Hippocampal formation (tissue), 2 donors: Measurements from ENCODE around the gene TENM4.
"Not testable (repeated sequence)": the region's sequence is repeated elsewhere in the genome, so short reads cannot be mapped to it uniquely, and the experiment has no call there.

Experiments used
- DNase-seq, 2 donors: peaks; one replicate each; lab custom pipeline; 2025; lab: John Stamatoyannopoulos, UW

TENM4 gene

GRCh38 chr11:79022265-79022664 is 418.6 kb downstream of the TENM4 start:
- no peak for DNase-seq

DNA sequence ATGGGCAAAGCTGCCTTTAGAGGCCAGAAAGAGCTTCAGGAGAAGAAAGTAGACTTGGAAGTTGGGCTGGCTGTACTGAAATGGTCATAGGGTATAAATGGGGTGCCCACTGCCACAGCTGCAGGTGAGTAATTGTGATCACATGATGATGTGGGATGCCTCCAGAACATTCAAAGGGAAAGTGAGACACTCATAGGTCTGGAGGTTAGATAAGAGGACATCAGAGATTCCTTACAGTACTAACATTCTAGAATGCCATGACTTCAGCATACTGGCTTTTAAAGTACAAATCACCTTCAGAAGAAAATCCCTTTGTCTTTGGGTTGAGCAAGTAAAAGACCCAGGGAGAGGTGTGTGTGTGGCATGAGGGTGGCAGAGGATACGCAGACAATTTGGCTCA is 419.2 kb downstream of the TENM4 start:
- DNase-seq, result no peak

DNA sequence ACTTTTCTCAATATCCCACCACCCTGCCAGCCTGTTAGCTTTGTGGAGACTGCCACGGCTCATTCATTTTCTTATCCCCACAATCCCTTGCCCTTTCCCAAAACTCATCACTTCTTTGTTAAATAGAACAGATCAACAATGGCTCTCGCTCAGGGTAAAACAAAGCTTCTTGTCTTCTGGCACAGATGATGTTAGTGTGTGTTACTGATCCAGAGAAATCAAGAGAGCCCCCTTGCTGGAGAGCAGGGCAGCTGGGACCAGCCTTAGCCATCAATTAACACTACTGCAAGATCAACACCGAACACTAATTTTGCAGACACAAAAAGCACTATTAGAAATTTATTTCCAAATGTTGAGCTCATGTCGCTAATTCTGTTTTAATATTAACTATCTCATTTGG is 420.9 kb downstream of the TENM4 start:
- DNase-seq, result peak; percentile 12 to 68

DNA sequence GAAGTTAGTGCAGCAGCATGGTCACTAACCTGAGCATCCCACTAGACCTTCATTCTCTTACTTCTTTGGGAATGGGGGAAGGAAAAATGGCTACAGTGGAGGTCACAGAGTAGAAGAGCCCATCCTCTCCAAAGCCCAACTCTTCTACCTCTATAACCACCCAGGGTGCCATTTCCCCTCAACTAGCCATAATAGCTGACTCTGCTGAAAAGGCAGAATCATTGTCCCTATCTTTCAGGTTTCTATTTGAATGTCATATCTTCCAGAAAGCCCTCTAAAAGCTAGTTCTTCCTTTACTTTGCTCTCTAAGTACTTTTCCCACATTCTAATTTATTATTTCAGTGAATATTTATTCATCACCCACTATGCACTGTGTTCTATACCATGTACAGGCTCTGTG is 421.6 kb downstream of the TENM4 start:
- no peak for DNase-seq

DNA sequence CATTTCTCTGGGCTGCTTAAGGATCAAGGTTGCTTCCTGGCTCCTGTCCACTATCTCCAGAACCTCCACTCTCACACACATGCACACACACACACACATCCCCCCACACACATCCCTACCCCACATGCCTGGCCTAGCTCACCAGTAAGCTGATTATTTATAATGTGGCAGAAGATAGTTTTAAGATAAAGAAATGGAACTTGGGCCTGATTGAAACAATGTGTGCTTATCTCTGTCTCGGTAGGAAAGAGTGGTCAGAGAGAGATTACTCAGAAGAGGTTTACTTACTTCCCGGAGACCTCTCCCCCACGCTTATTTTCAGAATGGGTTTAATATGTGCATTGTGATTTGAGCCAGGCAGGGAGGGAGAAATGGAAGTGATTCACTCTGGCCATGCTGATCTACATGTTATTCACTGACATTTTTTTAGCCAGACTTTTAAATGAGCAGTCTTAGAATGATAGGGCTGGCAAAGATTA is 422.4 kb downstream of the TENM4 start:
- DNase-seq, result no peak

DNA sequence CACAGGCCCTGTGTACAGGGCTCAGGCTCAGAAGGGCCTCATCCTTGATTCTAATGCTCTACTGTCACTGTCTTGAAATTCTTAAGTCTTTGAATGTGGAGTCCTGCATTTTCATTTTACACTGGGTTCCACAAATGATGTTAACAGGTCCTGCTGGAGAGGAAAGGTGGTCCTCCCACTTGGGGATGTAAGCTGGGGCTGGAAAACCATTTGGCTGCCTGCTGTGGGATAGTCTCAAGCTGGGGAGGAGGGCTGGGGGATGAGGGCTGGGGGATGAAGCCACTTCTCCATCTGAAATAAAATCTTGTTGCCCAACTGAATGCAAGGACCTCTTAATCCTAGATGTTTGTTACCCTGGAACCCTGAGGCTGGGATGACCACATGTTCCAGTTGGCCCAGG is 423.0 kb downstream of the TENM4 start:
- DNase-seq, result no peak

GRCh38 chr11:79013509-79013908 is 427.3 kb downstream of the TENM4 start:
- no peak for DNase-seq

DNA sequence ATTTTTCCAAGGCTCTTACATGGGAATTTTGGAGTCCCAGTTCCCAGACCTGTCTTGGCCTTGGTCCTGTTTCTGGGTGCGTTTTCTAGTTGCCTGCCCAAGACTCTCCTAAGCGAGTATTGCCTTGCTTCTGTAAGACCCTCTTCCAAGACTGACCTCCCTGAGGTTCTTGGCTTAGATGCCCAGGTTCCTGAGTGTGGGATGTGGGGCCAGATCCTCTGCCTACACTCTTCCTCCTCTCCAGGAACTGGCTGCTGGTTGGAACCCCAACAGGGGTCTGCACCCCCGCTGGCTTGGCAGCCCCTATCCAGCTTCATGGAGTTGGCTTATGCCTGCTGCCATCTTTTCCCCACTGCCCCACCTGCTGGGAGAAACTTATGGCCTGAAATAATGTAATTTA is 429.5 kb downstream of the TENM4 start:
- no peak for DNase-seq

GRCh38 chr11:79007771-79008402 is 432.9 kb downstream of the TENM4 start:
- DNase-seq, result no peak

DNA sequence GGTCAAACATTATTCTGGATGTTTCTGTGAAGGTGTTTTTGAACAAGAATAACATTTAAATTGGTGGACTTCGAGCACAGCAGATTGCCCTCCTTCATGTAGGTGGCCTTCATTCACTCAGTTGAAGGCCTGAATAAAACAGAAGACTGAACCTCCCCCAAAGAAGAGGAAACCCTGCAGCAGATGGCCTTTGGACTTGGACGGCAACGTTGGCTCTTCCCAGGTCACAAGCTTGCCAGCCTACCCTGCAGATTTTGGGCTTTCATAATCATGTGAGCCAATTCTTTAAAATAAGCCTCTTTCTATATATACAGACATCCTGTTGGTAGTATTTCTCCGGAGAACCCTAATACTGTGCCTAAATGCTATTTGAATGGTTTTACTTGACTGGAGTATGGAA is 434.0 kb downstream of the TENM4 start:
- no peak for DNase-seq

- no peak for DNase-seq
Observed at GRCh38 chr11:78996007-78996406, 444.8 kb downstream of the TENM4 start.

- DNase-seq, result no peak
Observed at GRCh38 chr11:78995171-78995570, 445.7 kb downstream of the TENM4 start.

DNA sequence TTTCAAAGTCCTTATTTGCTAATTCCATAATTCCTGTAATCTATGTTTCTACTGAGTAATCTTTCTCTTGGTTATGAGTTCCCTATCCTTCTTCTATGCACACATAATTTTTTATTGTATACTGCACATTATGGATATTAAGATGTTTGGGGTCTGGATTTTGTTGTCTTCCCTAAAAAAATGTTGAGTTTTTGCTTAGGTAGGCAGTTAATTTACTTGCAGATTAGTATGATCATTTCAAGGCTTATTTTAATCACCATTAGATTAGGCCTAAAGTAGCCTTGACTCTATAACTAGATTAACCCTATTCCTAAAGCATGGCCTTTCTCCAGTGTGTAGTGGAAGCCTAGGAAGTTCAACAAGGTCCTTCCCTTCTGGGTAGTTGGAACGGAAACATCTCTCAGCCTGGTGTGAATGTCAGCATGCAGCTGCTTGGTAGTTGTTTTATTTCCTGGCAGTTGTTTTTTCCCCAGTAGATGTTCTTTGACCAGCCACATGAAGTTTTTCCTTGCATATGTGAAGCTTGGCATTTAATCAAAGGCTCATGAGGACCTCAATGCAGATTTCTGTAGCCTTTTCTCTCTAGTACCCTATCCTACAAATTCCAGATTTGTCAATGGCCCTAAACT is 446.9 kb downstream of the TENM4 start:
- no peak for DNase-seq

DNA sequence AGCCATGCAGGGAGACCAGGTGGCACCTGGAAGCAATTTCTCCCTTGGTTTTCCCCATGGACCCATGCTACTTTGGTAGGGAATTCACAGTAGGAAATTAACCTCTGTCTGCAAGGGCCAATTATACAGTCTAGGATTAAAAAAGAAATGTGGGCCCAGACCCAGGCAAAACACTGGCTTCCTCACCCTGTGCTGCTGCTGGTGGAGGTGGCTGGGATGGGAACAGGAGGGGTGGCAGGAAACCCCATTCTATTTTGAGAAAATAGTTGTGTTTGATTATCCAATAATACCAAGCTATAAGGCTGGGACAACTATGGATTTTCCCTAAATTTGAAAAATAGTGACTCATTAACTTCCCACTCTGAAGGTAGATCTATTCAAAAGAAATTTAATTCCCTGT is 449.1 kb downstream of the TENM4 start:
- no peak for DNase-seq

GRCh38 chr11:78990261-78990660 is 450.6 kb downstream of the TENM4 start:
- DNase-seq, result no peak

- DNase-seq, result no peak
Observed at GRCh38 chr11:78987748-78988147, 453.1 kb downstream of the TENM4 start.

DNA sequence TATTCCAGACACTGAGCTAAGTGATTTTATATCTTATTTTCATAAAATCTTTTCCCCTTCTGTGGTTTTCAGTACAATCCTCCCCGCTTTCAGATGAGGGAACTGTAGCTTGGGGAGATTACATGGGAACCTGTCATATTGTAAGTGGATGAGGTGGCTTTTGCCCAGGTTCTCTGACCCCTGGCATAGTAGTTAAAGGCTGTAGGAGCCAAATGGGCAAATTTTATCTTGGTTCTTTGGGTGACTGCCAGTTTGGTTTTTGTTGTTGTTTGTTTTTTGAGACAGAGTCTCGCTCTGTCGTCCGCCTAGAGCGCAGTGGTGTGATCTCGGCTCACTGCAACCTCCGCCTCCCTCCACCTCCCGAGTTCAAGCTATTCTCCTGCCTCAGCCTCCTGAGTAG is 454.5 kb downstream of the TENM4 start:
- DNase-seq, result no peak

DNA sequence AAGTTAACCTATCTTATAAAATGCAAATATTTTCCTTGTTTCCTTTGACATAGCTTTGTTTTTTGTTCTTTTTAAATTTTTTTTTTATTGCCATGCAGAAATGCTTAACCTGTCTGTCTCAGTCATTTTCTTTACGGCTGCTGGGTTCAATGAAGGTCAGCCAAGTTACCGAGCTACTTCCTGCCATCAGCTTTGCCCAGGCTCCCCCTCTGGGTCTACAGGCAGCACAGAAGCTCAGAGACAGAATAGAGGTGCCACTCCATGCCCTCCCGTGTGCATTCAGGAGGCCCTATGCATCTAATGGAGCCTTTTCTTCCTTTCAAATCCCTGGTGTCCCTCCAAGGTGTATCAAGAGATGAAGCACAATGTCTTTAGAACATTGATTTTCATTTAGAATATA is 455.2 kb downstream of the TENM4 start:
- no peak for DNase-seq

GRCh38 chr11:78982473-78982872 is 458.4 kb downstream of the TENM4 start:
- no peak for DNase-seq

DNA sequence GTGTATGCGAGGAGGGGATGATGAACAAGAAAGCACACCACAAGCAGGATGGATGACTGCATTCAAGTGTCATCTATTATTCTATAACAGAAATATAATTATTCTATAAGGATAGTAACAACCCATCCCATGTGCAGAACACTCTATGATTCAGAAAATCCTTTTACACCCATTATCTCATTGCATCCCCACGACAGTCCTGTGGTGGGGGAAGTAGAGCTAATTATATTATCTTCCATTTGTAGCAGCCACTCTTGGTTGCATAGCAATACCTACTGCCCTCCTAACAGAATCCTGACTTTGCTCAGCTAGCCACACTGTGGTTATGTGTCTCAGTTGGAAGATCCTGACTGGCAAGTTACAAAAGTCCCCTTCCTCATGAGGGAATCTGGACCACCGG is 459.7 kb downstream of the TENM4 start:
- DNase-seq, result no peak

- no peak for DNase-seq
Observed at GRCh38 chr11:78978831-78979230, 462.0 kb downstream of the TENM4 start.

- DNase-seq, result not testable (repeated sequence)
Observed at GRCh38 chr11:78977848-78978247, 463.0 kb downstream of the TENM4 start.

GRCh38 chr11:78977009-78977408 is 463.8 kb downstream of the TENM4 start:
- DNase-seq, result no peak

GRCh38 chr11:78975081-78975480 is 465.7 kb downstream of the TENM4 start:
- no peak for DNase-seq
